ENCODE data around the gene ME3. TPM values are rescaled to one million over a fixed set of nuclear protein-coding genes. Genes with fewer than 3 reads are reported as not detected.

The ME3 gene
- total and polyA plus RNA-seq, 4 donors, result 1.4 to 7.2 (median 2.3) TPM

GRCh38 chr11:86671531-86672006, 847 bp downstream of the ME3 start:
- no peaks in the 10 kb centered on the region for H3K27me3 ChIP-seq (ENCODE audit: control insufficient read depth in 4 of 4, insufficient read depth in 4 of 4, low read length in 3 of 4)
- H3K4me1 ChIP-seq (ENCODE audit: control insufficient read depth in 4 of 4, insufficient read depth in 4 of 4, low read length in 3 of 4), result peaks cover 3 to 17% (median 12%) of the 10 kb centered on the region in 4 donors
- H3K4me3 ChIP-seq (ENCODE audit: low read depth in 1 of 3, low read length in 3 of 3), result peak overlapping the region; percentile 86 to 91 (median 87)
- H3K36me3 ChIP-seq (ENCODE audit: control insufficient read depth in 4 of 4, insufficient read depth in 3 of 4, low read depth in 1 of 4, low read length in 3 of 4), result no peaks in the 10 kb centered on the region
- H3K9me3 ChIP-seq (ENCODE audit: control insufficient read depth in 4 of 4, low read length in 3 of 4), result no peaks in the 10 kb centered on the region
- TF ChIP-seq CTCF (IDR thresholded peaks at IDR 0.05; ENCODE audit: low read depth, low read length, missing input control) (no peak), MAX (IDR thresholded peaks at IDR 0.05) (peak; percentile 4), RXRA (IDR thresholded peaks at IDR 0.05) (peak in 1 of 2 donors; percentile 19), REST (IDR thresholded peaks at IDR 0.05) (peak; percentile 21), HNF4A (conservative IDR thresholded peaks at IDR 0.05) (peak in 1 of 2 donors; percentile 39), YY1 (IDR thresholded peaks at IDR 0.05) (no peak)
- under 1% methylated on average over 33 of the region's 33 CpGs for WGBS
- peak; percentile 37 for DNase-seq (ENCODE audit: low spot score)
- H3K27ac ChIP-seq (ENCODE audit: low read depth in 1 of 2, low read length in 2 of 2), result peak overlapping the region; percentile 81 to 91
- H3K9ac ChIP-seq (ENCODE audit: low read depth in 1 of 2, low read length in 2 of 2), result peak overlapping the region; percentile 67 to 81

GRCh38 chr11:86670911-86671310, 1.5 kb downstream of the ME3 start:
- peak overlapping the region; percentile 86 to 91 (median 87) for H3K4me3 ChIP-seq (ENCODE audit: low read depth in 1 of 3, low read length in 3 of 3)
- H3K27ac ChIP-seq (ENCODE audit: low read depth in 1 of 2, low read length in 2 of 2), result peak overlapping the region; percentile 81 to 91
- H3K4me1 ChIP-seq (ENCODE audit: control insufficient read depth in 4 of 4, insufficient read depth in 4 of 4, low read length in 3 of 4), result peaks cover 3 to 17% (median 12%) of the 10 kb centered on the region in 4 donors
- H3K27me3 ChIP-seq (ENCODE audit: control insufficient read depth in 4 of 4, insufficient read depth in 4 of 4, low read length in 3 of 4), result no peaks in the 10 kb centered on the region
- H3K9me3 ChIP-seq (ENCODE audit: control insufficient read depth in 4 of 4, low read length in 3 of 4), result no peaks in the 10 kb centered on the region
- no peaks in the 10 kb centered on the region for H3K36me3 ChIP-seq (ENCODE audit: control insufficient read depth in 4 of 4, insufficient read depth in 3 of 4, low read depth in 1 of 4, low read length in 3 of 4)
- no peak for DNase-seq (ENCODE audit: low spot score)
- 51% methylated on average over 3 of the region's 3 CpGs for WGBS
- H3K9ac ChIP-seq (ENCODE audit: low read depth in 1 of 2, low read length in 2 of 2), result no peak overlapping the region
- TF ChIP-seq RXRA (IDR thresholded peaks at IDR 0.05) (no peak), HNF4G (IDR thresholded peaks at IDR 0.05) (no peak), EGR1 (IDR thresholded peaks at IDR 0.05; ENCODE audit: low read depth in 2 of 2) (no peak)

- no peak for DNase-seq (ENCODE audit: low spot score)
- Histone ChIP-seq H3K4me1 (ENCODE audit: control insufficient read depth in 4 of 4, insufficient read depth in 4 of 4, low read length in 3 of 4) (peaks cover 3 to 17% (median 12%) of the 10 kb centered on the region in 4 donors), H3K9ac (ENCODE audit: low read depth in 1 of 2, low read length in 2 of 2) (no peak overlapping the region), H3K9me3 (ENCODE audit: control insufficient read depth in 4 of 4, low read length in 3 of 4) (no peaks in the 10 kb centered on the region), H3K36me3 (ENCODE audit: control insufficient read depth in 4 of 4, insufficient read depth in 3 of 4, low read depth in 1 of 4, low read length in 3 of 4) (no peaks in the 10 kb centered on the region), H3K4me3 (ENCODE audit: low read depth in 1 of 3, low read length in 3 of 3) (no peak overlapping the region), H3K27ac (ENCODE audit: low read depth in 1 of 2, low read length in 2 of 2) (no peak overlapping the region), H3K27me3 (ENCODE audit: control insufficient read depth in 4 of 4, insufficient read depth in 4 of 4, low read length in 3 of 4) (no peaks in the 10 kb centered on the region)
- WGBS, result 75% methylated on average over 5 of the region's 5 CpGs
- TF ChIP-seq HNF4G (IDR thresholded peaks at IDR 0.05) (no peak), ZBTB33 (IDR thresholded peaks at IDR 0.05) (no peak), NR2F2 (IDR thresholded peaks at IDR 0.05) (no peak), RAD21 (IDR thresholded peaks at IDR 0.05) (no peak), TAF1 (conservative IDR thresholded peaks at IDR 0.05) (no peak), FOXA1 (IDR thresholded peaks at IDR 0.05) (no peak), YY1 (IDR thresholded peaks at IDR 0.05) (no peak), JUND (IDR thresholded peaks at IDR 0.05) (no peak), SP1 (IDR thresholded peaks at IDR 0.05) (no peak), FOXA2 (IDR thresholded peaks at IDR 0.05) (no peak), REST (IDR thresholded peaks at IDR 0.05) (no peak), RXRA (IDR thresholded peaks at IDR 0.05) (no peak), MAX (IDR thresholded peaks at IDR 0.05) (no peak), EGR1 (IDR thresholded peaks at IDR 0.05; ENCODE audit: low read depth in 2 of 2) (no peak)
These were observed 2.2 kb downstream of the ME3 start for GRCh38 chr11:86670181-86670580.

Measured in liver (tissue), 9 donors.